OCI-LY1 (cell line): ENCODE results near the gene PTPN14.

Experiments used
- H2AFZ ChIP-seq: fragments of 200-600 bp; sonication (generic), shearing (Covaris generic); 2 replicates; pipeline ENCODE4 v1.6.0; 2014; ENCODE audit warnings: antibody characterized with exemption, mild to moderate bottlenecking, low read length
- H3F3A ChIP-seq: fragments of 200-600 bp; sonication (generic), shearing (Covaris generic); 2 replicates; pipeline ENCODE4 v1.6.0; 2014; ENCODE audit warnings: mild to moderate bottlenecking, antibody characterized with exemption, low read length, moderate library complexity; ENCODE audit not compliant: insufficient read depth
- H3K27ac ChIP-seq: fragments of 200-600 bp; sonication (generic); 2 replicates; pipeline ENCODE4 v1.5.1; 2014; ENCODE audit warnings: low read length, mixed run types, mild to moderate bottlenecking, low read depth; ENCODE audit not compliant: poor library complexity, severe bottlenecking
- H3K27me3 ChIP-seq: fragments of 200-600 bp; sonication (generic); 2 replicates; pipeline ENCODE4 v1.6.0; 2014; ENCODE audit warnings: antibody characterized with exemption, mild to moderate bottlenecking, low read length, moderate library complexity; ENCODE audit not compliant: insufficient read depth
- H3K36me3 ChIP-seq: fragments of 200-600 bp; sonication (generic); 2 replicates; pipeline ENCODE4 v1.6.1; 2014; ENCODE audit warnings: mild to moderate bottlenecking, antibody characterized with exemption, low read length, moderate library complexity, mixed read lengths; ENCODE audit not compliant: insufficient read depth
- H3K4me1 ChIP-seq: fragments of 200-600 bp; sonication (generic); 2 replicates; pipeline ENCODE4 v1.5.1; 2014; ENCODE audit warnings: mild to moderate bottlenecking, low read length, moderate library complexity; ENCODE audit not compliant: insufficient read depth, severe bottlenecking
- H3K4me2 ChIP-seq: fragments of 200-600 bp; sonication (generic), shearing (Covaris generic); 2 replicates; pipeline ENCODE4 v1.6.1; 2014; ENCODE audit warnings: low read length
- H3K4me3 ChIP-seq: fragments of 200-600 bp; sonication (generic); 2 replicates; pipeline ENCODE4 v1.5.1; 2014; ENCODE audit warnings: low read length, low read depth, mild to moderate bottlenecking, mixed read lengths; ENCODE audit not compliant: poor library complexity, severe bottlenecking
- H3K79me2 ChIP-seq: fragments of 200-600 bp; shearing (Covaris generic); 2 replicates; pipeline ENCODE4 v1.6.1; 2016; ENCODE audit warnings: mixed run types, low read length, mixed read lengths; ENCODE audit not compliant: insufficient read depth
- H3K9ac ChIP-seq: fragments of 200-600 bp; sonication (generic), shearing (Covaris generic); 2 replicates; pipeline ENCODE4 v1.6.1; 2014; ENCODE audit warnings: mild to moderate bottlenecking, low read length, mixed read lengths
- H3K9me2 ChIP-seq: fragments of 200-600 bp; sonication (generic), shearing (Covaris generic); 2 replicates; pipeline ENCODE4 v1.6.1; 2014; ENCODE audit warnings: low read depth, mild to moderate bottlenecking, low read length, mixed read lengths
- H3K9me3 ChIP-seq: fragments of 200-600 bp; shearing (Covaris generic); 2 replicates; pipeline ENCODE4 v1.6.1; 2014; ENCODE audit warnings: low read length, mixed read lengths
- H4K20me1 ChIP-seq: fragments of 200-600 bp; sonication (generic), shearing (Covaris generic); 2 replicates; pipeline ENCODE4 v1.6.0; 2016; ENCODE audit warnings: mild to moderate bottlenecking, low read length; ENCODE audit not compliant: insufficient read depth
- CTCF ChIP-seq: fragments of 200-600 bp; sonication (generic), shearing (Covaris generic); IDR thresholded peaks from 2 replicates; pipeline ENCODE4 v1.5.1; 2017; ENCODE audit warnings: mild to moderate bottlenecking, antibody characterized with exemption, low read length, moderate library complexity, mixed read lengths
- EZH2 ChIP-seq: fragments of 200-600 bp; sonication (generic), shearing (Covaris generic); IDR thresholded peaks from 2 replicates; pipeline ENCODE4 v1.8.0; 2017; ENCODE audit warnings: borderline replicate concordance, mixed run types, mild to moderate bottlenecking, antibody characterized with exemption, low read length, moderate library complexity, mixed read lengths

PTPN14 gene

GRCh38 chr1:214416858-214417257 is 134.5 kb downstream of the PTPN14 start:
- TF ChIP-seq EZH2 (no peak), CTCF (no peak)
- Histone ChIP-seq H3K9ac (no peak overlapping the region), H3K4me3 (no peak overlapping the region), H3K27me3 (no peaks in the 10 kb centered on the region; the same call in 1 of the 2 replicates), H4K20me1 (no peaks in the 10 kb centered on the region), H3K36me3 (no peaks in the 10 kb centered on the region), H3K4me2 (no peak overlapping the region), H2AFZ (no peak overlapping the region), H3K79me2 (no peaks in the 10 kb centered on the region), H3K9me2 (no peaks in the 10 kb centered on the region), H3K4me1 (peaks cover 12% of the 10 kb centered on the region), H3F3A (no peaks in the 10 kb centered on the region), H3K27ac (no peak overlapping the region), H3K9me3 (no peaks in the 10 kb centered on the region)

GRCh38 chr1:214416417-214416816 is 135.0 kb downstream of the PTPN14 start:
- no peak overlapping the region for H2AFZ ChIP-seq
- peaks cover 12% of the 10 kb centered on the region for H3K4me1 ChIP-seq
- H3F3A ChIP-seq = no peaks in the 10 kb centered on the region
- H3K79me2 ChIP-seq = no peaks in the 10 kb centered on the region
- H3K9me3 ChIP-seq = no peaks in the 10 kb centered on the region
- no peaks in the 10 kb centered on the region for H4K20me1 ChIP-seq
- no peaks in the 10 kb centered on the region for H3K36me3 ChIP-seq
- no peak overlapping the region for H3K4me2 ChIP-seq
- no peak overlapping the region for H3K27ac ChIP-seq
- H3K27me3 ChIP-seq = no peaks in the 10 kb centered on the region; the same call in 1 of the 2 replicates
- H3K9ac ChIP-seq = no peak overlapping the region
- TF ChIP-seq CTCF (no peak), EZH2 (no peak)
- H3K9me2 ChIP-seq = no peaks in the 10 kb centered on the region
- no peak overlapping the region for H3K4me3 ChIP-seq

- no peaks in the 10 kb centered on the region for H3K9me2 ChIP-seq
- H3K9me3 ChIP-seq = 0 out of 2 replicates have a peak, but pooled peaks cover 3% of the 10 kb centered on the region
- no peaks in the 10 kb centered on the region; the same call in 1 of the 2 replicates for H3K27me3 ChIP-seq
- no peak overlapping the region for H3K9ac ChIP-seq
- no peak for TF ChIP-seq EZH2
- TF ChIP-seq CTCF = no peak
- no peaks in the 10 kb centered on the region for H3K79me2 ChIP-seq
- no peak overlapping the region for H3K4me3 ChIP-seq
- H3K4me1 ChIP-seq = peaks cover 12% of the 10 kb centered on the region
- H3K27ac ChIP-seq = no peak overlapping the region
- no peaks in the 10 kb centered on the region for H4K20me1 ChIP-seq
- no peaks in the 10 kb centered on the region for H3K36me3 ChIP-seq
- H3K4me2 ChIP-seq = no peak overlapping the region
- no peaks in the 10 kb centered on the region for H3F3A ChIP-seq
- H2AFZ ChIP-seq = no peak overlapping the region
These were observed 136.3 kb downstream of the PTPN14 start for GRCh38 chr1:214415131-214415530.
